CD4-positive, alpha-beta T cell treated with Interferon alpha-2 for 1 hour (primary cell): ENCODE measurements around the gene TRERF1.
A peak's percentile ranks its signal among the peaks of the same experiment; 100 is the strongest.
"Not testable (repeated sequence)": the region's sequence is repeated elsewhere in the genome, so short reads cannot be mapped to it uniquely, and the experiment has no call there.

Source experiments
- DNase-seq, 2 donors: peaks; one replicate each; pipeline ENCODE4 v3.0.0-alpha.2; 2020 to 2022

Gene TRERF1

GRCh38 chr6:42451333-42452170 is at the start of gene TRERF1:
Gene TRERF1 (minus strand): TSS chr6:42451926. CDS start chr6:42269590, 182,336 bp downstream.
- peak; percentile 33 to 58 for DNase-seq

- DNase-seq, result no peak
Observed at GRCh38 chr6:42498473-42499128, 46.9 kb upstream of the TRERF1 start.

- no peak for DNase-seq
Observed at GRCh38 chr6:42493914-42494539, 42.3 kb upstream of the TRERF1 start.

- DNase-seq, result no peak
Observed at GRCh38 chr6:42488129-42488528, 36.4 kb upstream of the TRERF1 start.

- no peak for DNase-seq
Observed at GRCh38 chr6:42484261-42484660, 32.5 kb upstream of the TRERF1 start.

GRCh38 chr6:42482174-42482573 is 30.4 kb upstream of the TRERF1 start:
- DNase-seq, result no peak

- no peak for DNase-seq
Observed at GRCh38 chr6:42471714-42472113, 20.0 kb upstream of the TRERF1 start.

GRCh38 chr6:42471142-42471541 is 19.4 kb upstream of the TRERF1 start:
- DNase-seq, result no peak

- no peak for DNase-seq
Observed at GRCh38 chr6:42468273-42468672, 16.5 kb upstream of the TRERF1 start.

- no peak for DNase-seq
Observed at GRCh38 chr6:42467651-42468050, 15.9 kb upstream of the TRERF1 start.

GRCh38 chr6:42466470-42466869 is 14.7 kb upstream of the TRERF1 start:
- not testable (repeated sequence) for DNase-seq

GRCh38 chr6:42462474-42462972 is 10.8 kb upstream of the TRERF1 start:
- DNase-seq, result no peak

- no peak for DNase-seq
Observed at GRCh38 chr6:42460883-42461282, 9.2 kb upstream of the TRERF1 start.

- no peak for DNase-seq
Observed at GRCh38 chr6:42459888-42460287, 8.2 kb upstream of the TRERF1 start.

GRCh38 chr6:42454428-42454791 is 2.7 kb upstream of the TRERF1 start:
- DNase-seq, result no peak

GRCh38 chr6:42453654-42454427 is 2.1 kb upstream of the TRERF1 start:
- DNase-seq, result no peak

- peak; percentile 63 to 81 for DNase-seq
Observed at GRCh38 chr6:42453031-42453653, 1.4 kb upstream of the TRERF1 start.

GRCh38 chr6:42452171-42453030 is 675 bp upstream of the TRERF1 start:
- DNase-seq, result peak; percentile 33 to 50

GRCh38 chr6:42450477-42451332 is 1.0 kb downstream of the TRERF1 start:
- DNase-seq, result peak in 1 of 2 donors; percentile 37

- no peak for DNase-seq
Observed at GRCh38 chr6:42449917-42450476, 1.7 kb downstream of the TRERF1 start.
